ENCODE measurements around the gene CAMTA1.

Gene CAMTA1

DNA sequence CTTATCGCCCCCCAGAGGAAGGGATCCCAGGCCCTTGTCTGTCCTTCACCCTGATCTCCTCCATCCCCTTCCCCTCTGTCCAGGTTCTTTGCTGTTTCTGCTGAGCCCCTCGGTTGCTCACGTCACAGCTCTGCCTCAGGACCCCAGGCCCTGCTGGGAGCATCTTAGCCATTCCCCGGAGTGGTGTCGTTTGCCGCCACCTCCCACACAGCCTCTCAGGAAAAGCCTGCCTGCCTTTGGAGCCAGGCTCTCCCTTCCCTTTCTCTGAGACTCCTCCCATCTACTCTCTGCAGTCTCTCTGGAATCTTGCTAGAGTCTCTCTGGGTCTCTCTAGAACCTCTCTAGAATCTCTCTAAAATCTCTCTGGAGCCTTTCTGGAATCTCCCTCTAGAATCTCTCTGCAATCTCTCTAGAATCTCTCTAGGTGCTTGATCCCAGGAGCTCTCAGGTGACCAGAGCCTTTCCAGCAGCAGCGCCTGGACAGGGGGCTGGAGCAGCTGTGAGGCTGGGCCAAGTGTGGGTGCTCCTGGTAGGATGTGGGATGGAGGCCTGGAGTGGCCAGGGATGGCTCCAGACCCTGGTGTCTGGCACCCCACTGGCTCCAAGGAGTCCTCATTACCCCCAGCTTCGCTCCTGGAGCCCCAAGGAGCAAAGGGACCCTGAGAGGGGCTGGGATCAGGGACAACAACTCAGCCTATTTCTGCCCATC, 702.7 kb downstream of the CAMTA1 start:
- H3K27ac ChIP-seq: no peak overlapping the region
- H3K4me3 ChIP-seq: no peak overlapping the region

DNA sequence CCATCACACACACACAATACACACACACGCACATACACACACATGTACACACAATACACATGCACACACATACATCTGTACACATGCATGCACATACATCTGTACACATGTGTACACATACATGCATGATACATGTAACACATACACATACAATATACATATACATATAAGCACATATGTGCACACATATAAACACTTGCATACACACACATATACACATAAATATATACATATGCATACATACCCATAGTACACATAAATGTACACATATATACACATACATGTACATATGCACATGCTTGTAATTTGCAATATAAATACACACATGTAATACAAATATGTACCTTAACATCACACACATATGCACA, 703.2 kb downstream of the CAMTA1 start:
- no peak overlapping the region for H3K27ac ChIP-seq
- no peak overlapping the region for H3K4me3 ChIP-seq

DNA sequence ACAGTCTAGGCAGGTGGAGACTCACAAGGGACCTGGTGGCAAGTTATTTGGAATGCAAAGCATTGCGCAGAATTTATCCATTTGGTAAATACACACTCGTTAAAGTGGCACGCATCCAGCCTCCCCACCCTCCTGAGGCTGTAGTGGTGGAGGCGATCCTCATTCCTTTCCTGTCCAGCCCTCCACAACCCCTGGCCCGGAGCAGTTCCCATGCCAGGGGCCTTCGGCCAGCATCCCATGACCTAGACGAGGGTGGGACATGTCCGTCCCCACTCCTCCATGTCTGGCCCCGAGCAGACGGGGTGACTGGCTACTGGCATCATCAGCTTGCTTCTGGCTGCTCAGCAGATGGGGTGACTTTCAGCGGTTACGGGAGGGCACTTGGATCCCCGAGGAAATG, 704.3 kb downstream of the CAMTA1 start:
- Histone ChIP-seq H3K27ac (no peak overlapping the region), H3K4me3 (no peak overlapping the region)

DNA sequence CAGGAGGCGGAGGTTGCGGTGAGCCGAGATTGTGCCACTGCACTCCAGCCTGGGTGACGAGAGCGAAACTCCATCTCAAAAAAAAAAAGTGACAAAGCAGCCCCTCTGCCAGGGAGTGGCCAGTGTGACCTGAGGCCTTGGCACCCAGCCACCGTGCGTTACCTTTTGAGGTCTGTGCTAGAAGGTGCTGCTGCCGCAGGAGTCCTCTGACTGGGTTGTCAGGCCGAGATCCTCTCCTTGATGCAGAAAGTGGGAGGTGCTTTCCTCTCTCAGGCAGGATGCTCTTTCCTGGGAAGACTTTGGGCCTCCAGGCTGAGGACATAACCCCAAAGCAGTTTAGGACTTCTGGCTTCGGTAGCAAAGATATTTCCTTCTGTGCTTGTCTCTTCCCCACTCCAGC, 705.3 kb downstream of the CAMTA1 start:
- Histone ChIP-seq H3K27ac (peak overlapping the region in 5 of 21 experiments; percentile 10 to 60 (median 48)), H3K4me3 (no peak overlapping the region)

DNA sequence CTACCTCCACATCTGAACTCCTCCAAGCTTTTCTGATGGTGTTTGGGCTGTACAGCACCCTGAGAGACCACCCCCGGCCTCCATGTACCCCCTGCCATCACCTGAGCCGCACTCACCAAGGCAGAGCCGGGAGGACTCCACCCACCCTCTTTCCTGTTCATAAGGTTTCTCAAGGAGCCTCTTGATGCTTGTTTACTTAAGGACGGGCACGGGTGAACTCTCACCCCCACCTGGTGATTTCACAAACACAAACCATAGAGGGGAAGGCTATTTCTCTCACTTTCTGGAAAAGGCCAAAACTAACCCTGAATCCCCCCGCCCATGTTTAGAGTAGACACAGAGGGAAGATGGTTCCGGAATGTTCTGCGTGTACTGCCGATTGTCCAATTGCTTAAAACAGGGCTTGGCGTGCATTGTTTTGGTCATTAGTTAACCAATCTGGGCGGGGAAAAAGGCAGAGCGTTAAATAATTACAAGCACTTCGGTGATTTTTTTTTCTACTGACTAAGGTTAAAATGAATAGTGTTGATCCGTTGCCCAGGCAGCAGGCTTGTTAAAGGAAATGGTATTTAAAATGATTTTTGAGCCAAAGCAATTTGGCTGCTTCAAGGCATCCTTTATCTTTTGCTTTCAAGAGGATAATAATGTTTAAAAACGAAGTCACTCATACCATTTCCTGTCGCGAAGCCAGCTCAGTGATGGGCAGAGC, 706.0 kb downstream of the CAMTA1 start:
- H3K27ac ChIP-seq: peak overlapping the region in 9 of 21 experiments; percentile 10 to 71 (median 48)
- H3K4me3 ChIP-seq: no peak overlapping the region

DNA sequence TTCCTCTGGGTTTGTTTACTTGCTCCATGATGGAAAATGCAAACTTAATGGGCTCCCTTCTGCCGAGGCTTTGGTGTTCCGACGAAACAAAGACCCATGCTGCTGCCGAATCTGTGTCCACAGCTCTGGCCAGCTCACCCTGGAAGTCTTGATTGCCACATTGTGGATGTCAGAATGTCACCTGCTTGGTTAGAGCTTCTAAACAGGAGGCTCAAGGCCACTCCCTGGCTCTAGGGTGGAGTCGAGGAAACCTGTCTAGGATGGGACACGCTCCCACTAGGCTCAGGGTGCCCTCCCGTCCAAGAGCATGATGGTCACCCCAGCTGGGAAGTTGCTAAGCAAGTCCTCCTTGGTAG, 706.5 kb downstream of the CAMTA1 start:
- Histone ChIP-seq H3K4me3 (no peak overlapping the region), H3K27ac (peak overlapping the region in 6 of 21 experiments; percentile 13 to 71 (median 48))

DNA sequence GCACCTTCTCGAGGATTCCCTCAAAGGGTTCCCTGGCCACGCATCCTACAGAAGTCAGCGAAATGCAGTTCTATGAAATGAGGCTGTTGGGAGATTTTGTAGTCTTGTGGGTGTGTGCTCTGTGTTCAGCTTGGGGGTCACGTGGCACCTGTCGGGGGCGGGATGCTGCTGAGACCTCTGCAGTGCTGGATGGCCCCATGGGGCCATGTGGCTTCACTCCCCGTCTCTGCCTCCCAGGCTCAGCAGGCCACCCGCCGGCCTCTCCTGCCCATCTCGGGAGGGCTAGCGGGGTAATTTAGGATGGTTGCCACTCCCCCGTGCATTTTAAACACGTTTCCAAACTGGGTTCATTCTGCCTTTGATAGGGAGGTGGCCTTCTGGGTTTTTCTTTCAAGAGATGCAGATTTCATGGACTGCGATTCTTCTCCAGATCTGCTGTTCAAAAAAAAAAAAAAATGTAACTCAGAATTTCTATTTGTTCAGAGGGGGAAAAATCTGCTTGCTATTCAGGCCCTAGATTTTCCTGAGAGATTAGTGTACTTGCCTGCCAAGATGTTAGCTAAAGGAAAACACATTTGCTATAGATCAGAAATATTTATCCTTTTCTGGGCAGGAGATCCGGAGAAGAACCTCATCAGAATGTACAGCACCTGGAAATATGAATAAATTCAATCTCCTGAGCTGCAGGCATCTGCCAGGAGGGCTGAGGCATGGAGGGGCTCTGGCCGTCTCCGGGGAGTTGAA, 708.6 kb downstream of the CAMTA1 start:
- Histone ChIP-seq H3K27ac (no peak overlapping the region), H3K4me3 (no peak overlapping the region)

DNA sequence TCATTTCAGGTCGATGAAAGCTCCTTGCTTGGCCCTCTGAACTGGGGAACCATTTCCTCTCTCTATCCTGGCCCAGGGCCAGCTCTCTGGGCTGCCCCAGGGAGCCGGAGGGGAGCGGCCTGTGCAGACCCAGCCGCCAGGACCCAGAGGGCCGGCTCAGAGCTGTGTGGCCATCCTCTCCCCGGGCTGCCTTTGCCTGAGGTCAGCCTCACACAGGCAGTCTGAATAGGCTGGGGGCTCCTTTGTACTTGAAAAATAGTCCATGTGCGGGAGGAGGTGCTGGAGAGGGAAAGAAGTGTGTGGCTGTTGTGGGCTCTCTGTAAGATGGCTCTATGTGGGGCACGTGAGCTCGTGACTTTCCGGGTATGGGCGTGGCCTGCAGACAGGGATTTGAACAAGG, 710.7 kb downstream of the CAMTA1 start:
- no peak overlapping the region for H3K27ac ChIP-seq

DNA sequence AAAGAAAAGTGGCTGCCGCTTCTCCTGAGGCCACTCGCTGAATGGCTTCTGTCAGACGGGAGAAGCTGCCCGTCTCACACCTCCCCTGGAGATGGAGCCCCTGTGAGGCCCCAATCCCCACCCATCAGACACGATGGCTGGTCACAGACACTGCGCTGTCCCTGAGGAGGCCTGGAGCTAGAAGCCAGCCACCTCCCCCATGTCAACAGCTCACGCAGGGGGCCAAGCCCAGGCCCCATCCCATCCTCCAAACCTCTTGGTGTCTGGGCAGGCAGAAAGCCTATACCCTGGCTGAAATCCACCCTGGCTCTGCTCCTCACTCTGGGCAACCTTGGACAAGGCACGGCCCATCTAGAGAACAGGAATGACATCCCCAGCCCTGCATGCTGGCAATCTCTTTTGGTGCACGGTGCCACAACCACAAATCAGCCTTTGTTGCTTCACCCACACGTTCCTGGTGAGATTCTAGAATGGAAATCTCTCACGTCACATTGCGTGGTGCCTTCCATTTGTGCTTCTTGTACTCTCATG, 711.9 kb downstream of the CAMTA1 start:
- H3K4me3 ChIP-seq: no peak overlapping the region
- no peak overlapping the region for H3K27ac ChIP-seq

More for the DNA sequence above, 710.7 kb downstream of the CAMTA1 start:
- H3K4me3 ChIP-seq: no peak overlapping the region

DNA sequence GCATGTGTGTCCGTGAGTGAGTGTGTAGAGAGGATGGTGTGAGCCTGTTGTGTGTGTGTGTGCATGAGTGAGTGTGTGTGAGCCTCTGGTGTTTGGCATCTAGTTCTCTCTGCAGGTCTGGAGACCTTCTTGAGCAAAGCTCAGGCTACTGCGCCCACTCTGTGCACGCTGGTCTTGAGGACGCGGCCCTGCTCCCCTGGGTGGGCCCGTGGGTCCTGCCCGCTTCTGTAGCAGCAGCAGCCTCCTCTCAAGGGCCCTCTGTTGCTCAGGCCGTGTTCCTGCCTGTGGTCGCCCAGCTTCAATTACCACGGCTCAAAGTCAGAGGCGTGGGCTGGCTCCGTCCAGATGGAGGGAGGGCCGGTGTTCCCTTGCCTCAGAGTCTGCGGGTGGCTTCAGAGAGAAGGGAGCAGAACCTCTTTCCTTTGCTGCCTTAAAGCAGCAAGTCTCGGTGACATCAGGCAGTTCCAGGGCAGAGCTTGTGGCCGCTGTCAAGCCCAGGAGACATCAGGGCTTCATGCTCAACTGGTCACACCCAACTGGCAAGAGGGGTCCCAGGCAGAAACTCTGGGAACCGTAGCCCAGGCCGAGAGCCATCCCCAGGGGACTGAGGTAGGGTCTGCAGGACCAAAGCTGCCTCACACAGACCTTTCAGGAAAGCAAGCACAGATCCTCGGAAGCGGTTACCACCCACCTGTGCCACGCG, 715.3 kb downstream of the CAMTA1 start:
- H3K4me3 ChIP-seq: no peak overlapping the region
- no peak overlapping the region for H3K27ac ChIP-seq

DNA sequence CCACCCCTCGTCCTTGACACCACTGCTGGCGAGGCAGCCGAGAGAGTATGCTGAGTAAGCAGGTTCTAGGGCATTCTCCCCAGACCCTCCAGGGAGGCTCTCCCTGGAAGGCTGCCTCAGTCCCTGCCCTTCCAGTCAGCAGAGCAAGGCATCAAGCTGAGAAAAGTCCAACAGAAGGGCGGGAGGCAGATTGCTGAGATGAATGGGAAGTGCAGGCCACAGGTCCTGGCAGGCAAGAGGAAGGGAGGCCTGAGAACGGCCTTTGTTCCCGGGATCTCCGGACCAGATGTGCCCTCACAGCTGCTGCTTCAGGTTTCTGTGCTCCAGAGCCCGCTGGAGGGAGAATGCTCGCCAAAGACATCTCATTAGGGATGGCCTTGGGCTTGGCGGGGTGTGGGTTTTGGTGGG, 715.8 kb downstream of the CAMTA1 start:
- Histone ChIP-seq H3K4me3 (no peak overlapping the region), H3K27ac (no peak overlapping the region)

DNA sequence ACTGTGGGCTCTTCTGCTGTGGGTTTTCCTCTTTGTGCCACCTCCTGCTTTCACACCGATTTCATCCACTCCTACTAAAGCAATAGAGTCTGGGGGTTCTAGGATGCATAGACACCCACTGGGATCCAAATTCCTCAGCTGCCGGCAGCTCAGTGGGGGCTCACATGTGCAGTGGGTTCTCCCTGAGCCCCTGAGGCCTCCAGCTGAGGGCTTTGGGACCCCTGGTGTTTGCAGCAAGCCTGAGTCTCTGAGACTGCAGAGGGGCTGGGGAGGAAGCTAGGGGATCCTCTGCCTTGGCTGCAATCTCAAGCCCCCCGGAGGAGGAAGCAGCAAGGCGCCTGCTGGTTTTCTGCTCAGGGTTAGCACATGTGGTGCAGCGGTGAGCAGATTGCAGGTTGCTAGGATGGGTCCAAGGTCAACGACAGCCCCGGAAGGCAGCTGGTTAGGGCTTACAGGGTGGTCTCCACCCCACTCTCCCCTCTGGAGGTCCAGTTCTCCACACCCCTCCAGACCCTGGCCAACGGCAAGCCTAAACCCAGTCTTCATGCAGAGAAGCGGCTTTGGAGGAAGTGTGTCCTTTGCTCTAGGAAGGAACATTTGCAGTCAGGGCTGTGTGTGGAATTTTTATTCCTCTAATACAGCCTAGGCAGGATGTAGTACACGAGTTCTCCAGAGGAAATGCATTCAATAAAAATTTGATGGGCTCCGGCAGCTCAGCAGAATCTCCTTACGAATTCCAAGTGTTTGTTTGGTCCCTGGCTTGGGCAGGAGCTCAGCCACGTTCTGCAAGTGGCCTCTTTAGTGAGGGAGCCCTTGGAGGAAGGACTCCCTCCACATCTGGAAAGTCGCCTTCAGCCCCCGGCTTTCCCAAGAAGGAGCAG, 716.7 kb downstream of the CAMTA1 start:
- no peak overlapping the region for H3K4me3 ChIP-seq
- no peak overlapping the region for H3K27ac ChIP-seq

DNA sequence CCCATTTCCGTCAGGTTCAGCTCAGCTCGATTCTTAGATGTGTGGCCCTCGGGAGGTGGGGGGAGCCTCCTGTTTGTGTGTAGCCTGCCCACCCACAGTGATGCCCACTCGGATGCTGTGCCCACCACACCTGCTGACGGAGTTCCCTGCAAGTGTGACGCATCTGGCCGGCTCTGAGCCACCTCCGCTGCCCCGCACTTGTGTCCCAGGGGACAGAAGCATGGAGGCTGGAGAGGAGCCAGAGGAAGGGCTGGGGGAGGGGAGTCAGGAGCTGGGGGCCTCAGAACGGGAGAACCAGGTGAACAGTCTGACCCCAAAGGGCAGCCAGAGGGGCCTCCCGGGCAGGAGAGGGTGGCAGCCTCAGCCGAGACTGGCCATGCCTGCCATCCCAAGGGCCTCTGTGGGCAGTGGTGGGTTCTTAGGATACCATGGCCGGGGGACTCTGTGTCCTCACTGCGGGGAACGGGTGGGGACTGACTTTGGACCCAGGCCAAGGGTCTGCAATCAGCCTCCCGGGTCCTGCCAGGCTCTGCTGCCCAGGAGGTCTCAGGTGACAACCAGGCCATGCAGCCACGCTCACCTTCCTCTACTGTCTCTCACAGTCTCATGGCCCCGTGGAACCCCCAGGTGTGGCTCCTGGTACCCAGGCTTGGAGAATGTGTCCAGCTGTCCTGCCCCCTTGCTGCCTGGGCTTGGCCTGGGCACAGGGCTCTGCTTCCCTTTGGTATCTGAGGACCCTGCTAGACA, 718.6 kb downstream of the CAMTA1 start:
- Histone ChIP-seq H3K4me3 (no peak overlapping the region), H3K27ac (no peak overlapping the region)

DNA sequence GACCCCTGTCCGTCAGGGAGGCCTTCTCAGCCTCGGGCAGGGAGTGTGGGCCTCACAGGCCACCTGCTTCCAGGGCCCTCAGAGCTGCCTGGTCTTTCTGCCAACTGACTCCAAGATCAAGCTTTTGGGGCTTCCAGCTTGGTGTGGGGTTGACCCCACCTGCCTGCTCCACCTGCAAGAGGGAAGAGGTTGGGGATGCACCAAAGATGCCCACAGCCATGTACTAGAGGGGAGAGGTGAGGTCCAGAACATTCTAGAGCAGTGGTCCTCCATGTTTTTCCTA, 719.1 kb downstream of the CAMTA1 start:
- H3K27ac ChIP-seq: no peak overlapping the region
- no peak overlapping the region for H3K4me3 ChIP-seq

DNA sequence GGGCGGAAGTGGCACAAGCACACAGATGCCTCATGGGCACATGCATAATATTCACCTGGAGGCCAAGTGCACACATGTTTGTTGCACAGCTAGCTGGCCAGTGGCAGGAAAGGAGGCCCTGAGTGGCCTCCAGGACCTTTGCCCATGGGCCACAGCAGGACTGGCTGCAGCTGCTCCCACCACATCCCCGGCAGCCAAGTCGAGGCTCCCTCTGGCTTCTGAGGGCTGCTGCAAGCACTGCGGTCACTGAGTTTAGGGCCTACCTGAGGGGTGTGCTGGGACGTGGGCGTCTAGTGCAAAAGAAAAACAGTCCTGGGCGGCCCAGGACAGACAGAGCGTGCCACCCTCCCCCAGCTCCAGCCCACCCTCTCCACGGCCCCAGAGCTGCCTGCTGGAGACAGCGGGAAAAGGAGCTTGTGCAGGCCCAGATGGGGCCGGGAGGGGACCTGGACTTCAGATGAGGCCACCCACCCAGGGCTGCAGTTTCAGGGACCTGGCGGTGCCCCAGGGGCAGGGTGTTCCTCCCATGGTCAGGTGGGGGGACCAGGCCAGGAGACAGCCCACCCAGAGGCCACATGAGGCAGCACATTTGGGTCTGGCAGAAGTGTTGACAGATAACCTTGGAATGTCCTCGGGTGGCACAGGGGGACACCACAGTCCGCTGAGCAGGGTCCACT, 720.0 kb downstream of the CAMTA1 start:
- no peak overlapping the region for H3K4me3 ChIP-seq
- no peak overlapping the region for H3K27ac ChIP-seq

DNA sequence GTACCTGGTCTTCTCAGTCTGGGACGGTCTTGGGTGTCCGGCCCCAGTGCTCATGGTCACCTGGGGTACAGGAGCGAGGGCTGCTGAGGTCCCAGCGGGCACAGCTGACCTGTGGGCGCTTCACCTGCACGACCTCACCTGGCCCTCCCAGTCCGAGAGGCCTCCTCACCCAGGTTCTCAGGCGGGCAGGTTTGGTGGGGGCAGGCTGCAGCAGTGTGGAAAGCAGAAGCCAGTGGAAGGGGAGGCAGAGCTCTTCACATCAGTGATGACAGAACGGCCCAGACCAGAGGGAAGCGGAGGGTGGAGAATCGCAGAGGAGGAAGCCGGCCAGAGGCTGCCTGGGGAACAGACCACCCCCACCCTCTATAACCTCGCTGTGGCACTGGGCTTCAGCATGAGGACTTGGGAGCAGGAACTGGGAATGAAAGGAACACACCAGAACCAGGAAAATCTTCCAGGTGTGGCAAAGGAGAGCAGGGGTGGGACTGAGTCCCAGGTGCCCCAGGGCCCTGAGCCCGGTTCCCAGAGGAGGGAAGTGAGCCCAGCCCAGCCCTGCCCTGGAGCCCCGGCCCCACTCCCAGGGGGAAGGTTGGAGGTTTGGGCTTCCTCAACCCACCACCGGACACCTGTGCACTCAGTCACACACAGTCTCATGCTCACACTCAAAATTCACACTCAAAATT, 720.7 kb downstream of the CAMTA1 start:
- Histone ChIP-seq H3K4me3 (no peak overlapping the region), H3K27ac (no peak overlapping the region)

DNA sequence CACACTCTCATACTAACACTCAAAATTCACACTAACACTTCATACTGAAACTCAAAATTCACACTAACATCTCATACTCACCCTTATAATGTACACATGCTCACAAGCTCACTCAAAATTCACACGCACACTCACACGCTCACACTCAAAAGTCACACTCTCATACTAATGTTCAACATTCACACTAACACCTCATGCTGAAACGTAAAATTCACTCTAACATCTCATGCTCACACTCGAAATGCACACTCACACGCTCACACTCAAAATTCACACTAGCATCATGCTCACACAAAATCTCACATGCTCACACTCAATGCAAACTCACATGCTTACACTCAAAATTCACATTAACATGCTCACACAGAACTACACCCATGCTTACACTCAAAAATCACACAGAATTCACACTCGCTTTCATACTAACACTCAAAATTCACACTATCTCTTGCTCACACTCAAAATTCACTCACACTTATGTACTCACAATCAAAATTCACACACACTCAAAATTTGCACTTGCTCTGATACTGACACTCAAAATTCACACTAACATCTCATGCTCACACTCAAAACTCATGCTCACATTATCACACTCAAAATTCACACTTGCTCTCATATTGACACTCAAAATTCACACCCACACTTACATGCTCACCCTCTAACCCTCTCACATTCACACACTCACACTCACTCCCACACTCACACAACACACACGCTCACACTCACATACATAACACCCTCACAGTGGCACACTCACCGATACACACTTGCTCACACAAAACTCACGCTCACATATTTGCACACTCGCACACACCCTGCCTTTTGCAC, 721.4 kb downstream of the CAMTA1 start:
- H3K4me3 ChIP-seq: no peak overlapping the region
- no peak overlapping the region for H3K27ac ChIP-seq
